H7 (cell line): ENCODE data around the gene CDK18. TPM values are rescaled to one million over a fixed set of nuclear protein-coding genes. Genes with fewer than 3 reads are reported as not detected.
A peak's percentile ranks its signal among the peaks of the same experiment; 100 is the strongest.

Source experiments
- DNase-seq: peaks from one replicate; pipeline ENCODE4 v3.0.0; 2012
- H3K27me3 ChIP-seq: 2 replicates; pipeline ENCODE4 v1.6.0; 2011; ENCODE audit warnings: mild to moderate bottlenecking, low read length; ENCODE audit not compliant: control insufficient read depth, insufficient read depth
- H3K36me3 ChIP-seq: replicated peaks from 2 replicates; pipeline ENCODE4 v1.5.1; 2011; ENCODE audit warnings: low read length; ENCODE audit not compliant: control insufficient read depth, insufficient read depth
- H3K4me3 ChIP-seq: 2 replicates; pipeline ENCODE4 v1.5.1; 2011; ENCODE audit warnings: low read depth, mild to moderate bottlenecking, control low read depth, low read length, moderate library complexity; ENCODE audit not compliant: insufficient read depth
- total RNA-seq: library from RNA; depleted of rRNA; stranded (reverse); fragments of >200 nt; shearing (Covaris generic); gene quantifications from 2 replicates; pipeline ENCODE4 v1.2.3, GENCODE V29; 2014; rRNA removed

Gene CDK18
- total RNA-seq, 1 experiment from 2014 or later = 48.3 TPM

DNA sequence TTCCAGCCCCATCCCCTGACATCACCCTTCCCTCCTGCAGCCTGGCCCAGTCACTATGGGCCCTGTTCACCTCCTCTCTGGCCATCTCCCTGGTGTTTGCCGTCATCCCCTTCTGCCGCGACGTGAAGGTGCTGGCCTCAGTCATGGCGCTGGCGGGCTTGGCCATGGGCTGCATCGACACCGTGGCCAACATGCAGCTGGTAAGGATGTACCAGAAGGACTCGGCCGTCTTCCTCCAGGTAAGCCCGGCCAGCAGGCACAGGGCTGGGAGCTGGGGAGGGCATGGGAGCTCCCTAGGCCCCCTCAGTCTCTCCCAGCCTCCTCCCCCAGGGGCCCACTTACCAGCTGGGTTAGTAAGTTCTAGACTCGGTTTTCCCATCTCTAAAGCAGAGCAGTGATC lies 75.2 kb downstream of the CDK18 start:
- Histone ChIP-seq H3K27me3 (peaks cover 19% of the 10 kb centered on the region), H3K4me3 (no peak overlapping the region), H3K36me3 (no peaks in the 10 kb centered on the region)
- peak; percentile 65 for DNase-seq

DNA sequence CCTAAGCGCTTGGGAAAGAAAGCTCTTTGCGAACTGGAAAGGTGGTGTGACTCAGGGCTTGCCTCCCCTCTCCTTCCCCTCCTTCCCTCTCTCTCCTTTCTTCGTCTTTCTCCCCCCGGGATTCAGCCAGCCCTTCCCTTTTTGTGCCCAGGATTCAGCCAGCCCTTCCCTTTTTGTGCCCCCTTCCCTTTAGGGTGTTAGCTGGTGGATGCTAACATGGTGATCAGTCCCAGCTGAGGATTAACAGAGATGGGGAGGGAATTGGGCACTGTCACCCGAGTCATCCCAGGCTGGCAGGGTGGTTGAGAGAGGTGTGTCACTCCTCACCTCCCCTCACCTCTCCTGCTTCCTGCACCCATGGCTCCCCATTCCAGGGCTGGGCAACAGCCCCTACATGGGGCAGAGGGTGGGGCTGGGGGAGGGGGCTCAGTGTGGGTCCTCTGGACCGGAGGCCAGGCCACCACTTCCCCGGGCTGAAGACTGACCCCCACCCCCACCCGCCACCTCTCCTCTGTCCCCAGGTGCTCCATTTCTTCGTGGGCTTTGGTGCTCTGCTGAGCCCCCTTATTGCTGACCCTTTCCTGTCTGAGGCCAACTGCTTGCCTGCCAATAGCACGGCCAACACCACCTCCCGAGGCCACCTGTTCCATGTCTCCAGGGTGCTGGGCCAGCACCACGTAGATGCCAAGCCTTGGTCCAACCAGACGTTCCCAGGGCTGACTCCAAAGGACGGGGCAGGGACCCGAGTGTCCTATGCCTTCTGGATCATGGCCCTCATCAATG lies 75.9 kb downstream of the CDK18 start:
- H3K4me3 ChIP-seq = no peak overlapping the region
- H3K27me3 ChIP-seq = peaks cover 19% of the 10 kb centered on the region
- no peaks in the 10 kb centered on the region for H3K36me3 ChIP-seq
- peak; percentile 67 for DNase-seq

DNA sequence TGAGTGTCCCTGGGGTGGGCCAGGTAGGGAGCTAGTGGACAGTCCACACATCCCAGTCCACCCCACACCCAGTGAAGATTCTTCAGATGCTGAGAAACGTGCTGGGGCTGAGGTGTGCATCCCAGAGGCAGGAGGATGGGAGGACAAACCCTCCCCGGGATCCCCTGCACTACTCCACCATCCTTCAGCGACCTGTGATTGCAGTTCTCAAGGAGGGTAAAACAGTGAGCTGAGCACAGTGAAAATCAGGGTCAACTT lies 76.4 kb downstream of the CDK18 start:
- Histone ChIP-seq H3K4me3 (no peak overlapping the region), H3K36me3 (no peaks in the 10 kb centered on the region), H3K27me3 (peaks cover 18% of the 10 kb centered on the region)
- DNase-seq = no peak

DNA sequence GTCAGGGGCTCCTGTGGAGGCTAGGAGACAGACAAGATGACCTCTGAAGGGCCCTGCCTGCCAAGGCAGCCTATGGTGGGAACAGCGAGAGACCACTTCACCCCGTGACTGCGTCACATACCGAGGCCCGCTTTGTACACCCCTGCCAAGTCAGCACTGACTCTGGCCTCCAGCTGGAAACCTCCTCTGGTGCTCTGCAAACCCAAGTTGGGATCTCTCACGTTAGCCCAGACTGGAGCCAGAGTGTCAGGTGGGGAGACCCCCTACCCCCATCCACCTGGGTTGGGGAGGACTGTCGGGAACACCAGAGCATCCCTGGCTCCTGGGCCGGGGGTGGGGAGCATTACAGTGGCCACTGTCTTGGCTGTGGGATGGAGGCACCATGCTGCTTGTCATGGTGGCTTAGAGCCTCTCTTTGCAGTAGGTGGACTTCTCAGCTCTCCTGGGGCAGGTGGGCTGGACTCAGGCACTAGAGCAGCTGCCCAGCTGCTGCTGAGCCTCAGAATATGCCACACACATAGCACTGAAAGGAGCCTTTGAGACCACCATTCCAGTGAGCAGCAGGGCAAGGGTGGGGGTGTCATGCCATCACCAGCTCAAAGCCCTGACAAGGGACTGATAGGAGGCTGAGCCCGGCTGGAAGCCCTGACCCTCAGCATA lies 77.0 kb downstream of the CDK18 start:
- DNase-seq = no peak
- peaks cover 16% of the 10 kb centered on the region for H3K27me3 ChIP-seq
- H3K36me3 ChIP-seq = no peaks in the 10 kb centered on the region

DNA sequence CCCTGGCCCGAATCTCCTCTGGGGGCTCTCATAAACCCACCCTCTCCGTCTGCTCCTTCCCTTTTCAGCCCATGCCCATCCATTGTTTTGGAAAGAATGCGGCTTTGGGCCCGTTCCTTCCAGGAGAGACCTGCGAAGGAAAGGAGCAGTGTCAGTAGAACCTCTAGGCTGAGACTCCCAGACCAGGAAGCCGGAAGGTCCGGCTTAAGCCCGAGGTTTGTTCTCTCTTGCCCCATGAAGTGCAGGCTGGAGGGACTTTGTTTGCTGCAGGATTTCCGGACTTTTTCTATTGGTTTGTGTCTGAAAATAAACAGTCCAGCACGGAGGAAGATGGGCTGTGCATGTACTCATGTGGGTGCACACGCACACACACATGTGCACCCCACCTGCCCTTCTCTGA lies 77.6 kb downstream of the CDK18 start:
- Histone ChIP-seq H3K27me3 (peaks cover 13% of the 10 kb centered on the region), H3K4me3 (no peak overlapping the region), H3K36me3 (no peaks in the 10 kb centered on the region)
- DNase-seq = no peak

More for the DNA sequence above, 77.0 kb downstream of the CDK18 start:
- no peak overlapping the region for H3K4me3 ChIP-seq

Other genes with a start within 250 kb of the CDK18 start
- 9.2 and 9.8 TPM in 2 replicates for gene NUAK2, start 182.9 kb upstream of the CDK18 start, total RNA-seq
- gene KLHDC8A, start 147.7 kb upstream of the CDK18 start, total RNA-seq = 2.3 and 5.0 TPM in 2 replicates
- 19.4 and 25.1 TPM in 2 replicates for gene LEMD1, start 82.6 kb upstream of the CDK18 start, total RNA-seq
- 6.7 and 9.0 TPM in 2 replicates for gene BLACAT1, start 48.6 kb upstream of the CDK18 start, total RNA-seq
- gene ELK4, start 127.3 kb downstream of the CDK18 start, total RNA-seq = 13.0 and 20.1 TPM in 2 replicates
- 19.2 and 20.7 TPM in 2 replicates for gene SLC45A3, start 175.8 kb downstream of the CDK18 start, total RNA-seq
- 300 and 371 TPM in 2 replicates for gene NUCKS1, start 245.5 kb downstream of the CDK18 start, total RNA-seq